WERI-Rb-1 (cell line): ENCODE data around the gene MAN2C1.

ENCODE experiments used
- DNase-seq: peaks from one replicate; pipeline ENCODE4 v3.0.0-alpha.2; 2020
- H3K27ac ChIP-seq: fragments of 250-450 bp; sonication (Bioruptor Pico); 2 replicates; pipeline ENCODE4 v1.5.1; 2020; ENCODE audit warnings: mild to moderate bottlenecking, moderate library complexity
- H3K27me3 ChIP-seq: fragments of 250-450 bp; sonication (Bioruptor Pico); 2 replicates; pipeline ENCODE4 v1.5.1; 2021; ENCODE audit warnings: mild to moderate bottlenecking, low read depth, moderate library complexity; ENCODE audit not compliant: insufficient read depth, severe bottlenecking
- H3K36me3 ChIP-seq: fragments of 250-450 bp; sonication (Bioruptor Pico); 2 replicates; pipeline ENCODE4 v1.5.1; 2020; ENCODE audit warnings: mild to moderate bottlenecking, moderate library complexity
- H3K4me3 ChIP-seq: 2 replicates; pipeline ENCODE4 v1.5.1; 2011; ENCODE audit warnings: low read depth, mild to moderate bottlenecking, control low read depth, low read length
- H3K9me3 ChIP-seq: fragments of 250-450 bp; sonication (Bioruptor Pico); 2 replicates; pipeline ENCODE4 v1.5.1; 2021; ENCODE audit warnings: mild to moderate bottlenecking, moderate library complexity; ENCODE audit not compliant: severe bottlenecking
- CTCF ChIP-seq: IDR thresholded peaks from 2 replicates; pipeline ENCODE4 v1.5.1; 2011; ENCODE audit warnings: low read depth, mild to moderate bottlenecking, control low read depth, inconsistent platforms, low read length

MAN2C1 gene

DNA sequence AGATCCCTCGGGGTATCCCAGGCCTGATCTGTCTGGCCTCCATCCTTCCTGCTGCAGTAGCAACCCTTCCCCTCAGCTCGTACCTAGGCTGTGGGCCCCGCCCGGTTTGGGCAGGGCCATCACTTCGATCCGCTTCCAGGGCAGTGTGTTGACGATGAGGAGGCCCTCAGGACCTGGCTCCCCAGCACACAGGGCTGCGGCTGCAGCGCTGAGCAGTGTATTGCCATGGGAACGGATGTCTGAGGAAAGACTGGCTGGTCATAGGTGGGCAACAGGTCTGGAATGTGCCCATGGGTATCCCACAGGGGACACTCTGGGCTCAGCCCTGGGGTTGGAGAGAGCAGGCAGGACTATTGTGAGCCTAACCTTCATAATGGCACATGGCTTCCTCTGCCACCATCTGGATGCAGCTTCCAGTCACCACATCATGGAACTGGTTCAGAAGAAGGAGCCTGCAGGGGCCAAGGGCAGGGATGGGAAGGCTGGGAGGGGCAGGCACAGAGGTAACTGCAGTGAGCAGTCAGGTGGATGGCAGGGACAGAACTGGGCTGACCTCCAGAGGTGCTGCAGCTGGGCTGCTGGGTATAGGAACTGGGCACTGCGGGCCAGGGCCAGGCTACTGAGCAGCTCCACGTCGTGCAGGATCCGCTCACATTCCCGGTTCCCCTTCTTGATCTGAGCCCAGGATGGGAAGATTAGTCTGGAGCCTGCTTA, 8.7 kb downstream of the MAN2C1 start:
- no peak overlapping the region for H3K4me3 ChIP-seq
- no peaks in the 10 kb centered on the region for H3K9me3 ChIP-seq
- peaks cover 10% of the 10 kb centered on the region for H3K36me3 ChIP-seq
- no peak overlapping the region for H3K27ac ChIP-seq
- TF ChIP-seq CTCF: no peak
- DNase-seq: no peak
- H3K27me3 ChIP-seq: no peaks in the 10 kb centered on the region

GRCh38 chr15:75358771-75359536, 9.5 kb downstream of the MAN2C1 start:
- TF ChIP-seq CTCF: no peak
- Histone ChIP-seq H3K36me3 (peaks cover 5% of the 10 kb centered on the region; the same call in 1 of the 2 replicates), H3K27ac (no peak overlapping the region)

GRCh38 chr15:75357976-75358673, 10.3 kb downstream of the MAN2C1 start:
- Histone ChIP-seq H3K36me3 (peaks cover 5% of the 10 kb centered on the region; the same call in 1 of the 2 replicates), H3K27me3 (no peaks in the 10 kb centered on the region), H3K4me3 (no peak overlapping the region), H3K27ac (no peak overlapping the region), H3K9me3 (no peaks in the 10 kb centered on the region)
- DNase-seq: no peak
- no peak for TF ChIP-seq CTCF

More at GRCh38 chr15:75358771-75359536, 9.5 kb downstream of the MAN2C1 start:
- Histone ChIP-seq H3K4me3 (no peak overlapping the region), H3K9me3 (no peaks in the 10 kb centered on the region), H3K27me3 (no peaks in the 10 kb centered on the region)
- no peak for DNase-seq

DNA sequence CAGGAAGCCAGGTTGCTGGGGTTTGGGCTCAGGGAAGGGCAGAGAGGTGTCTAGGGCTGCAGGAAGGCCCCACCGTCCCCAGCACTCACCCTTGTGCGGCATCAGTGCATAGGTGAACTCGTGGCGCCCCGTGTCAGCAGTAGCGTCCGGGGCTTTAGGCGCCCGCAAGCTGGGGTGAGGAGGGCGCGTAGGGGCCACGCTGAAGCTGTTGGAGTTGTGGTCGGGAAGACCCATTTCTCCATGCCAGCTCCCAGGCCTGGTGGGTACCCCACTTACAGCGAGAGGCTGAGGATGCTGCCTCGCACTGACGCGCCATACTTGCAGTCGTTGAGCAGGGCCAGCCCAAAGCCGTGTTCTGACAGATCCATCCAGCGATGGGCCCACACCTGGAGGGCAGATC, 11.9 kb downstream of the MAN2C1 start:
- DNase-seq: no peak
- no peak for TF ChIP-seq CTCF
- Histone ChIP-seq H3K27ac (no peak overlapping the region), H3K27me3 (no peaks in the 10 kb centered on the region), H3K4me3 (no peak overlapping the region), H3K9me3 (no peaks in the 10 kb centered on the region), H3K36me3 (peaks cover 5% of the 10 kb centered on the region; the same call in 1 of the 2 replicates)

GRCh38 chr15:75356006-75356405, 12.4 kb downstream of the MAN2C1 start:
- no peak for DNase-seq
- Histone ChIP-seq H3K27me3 (no peaks in the 10 kb centered on the region), H3K27ac (no peak overlapping the region), H3K36me3 (peaks cover 5% of the 10 kb centered on the region; the same call in 1 of the 2 replicates), H3K4me3 (no peak overlapping the region), H3K9me3 (no peaks in the 10 kb centered on the region)
- TF ChIP-seq CTCF: no peak
